HG03135 (cell line): Measurements from ENCODE around the gene KLHL14.
"Not testable (repeated sequence)": the region's sequence is repeated elsewhere in the genome, so short reads cannot be mapped to it uniquely, and the experiment has no call there.

Source experiments
- ATAC-seq: cut with Tn5 transposase; IDR thresholded peaks from one replicate; pipeline ENCODE4 v1.9.1; 2021; ENCODE audit warnings: mild to moderate bottlenecking, moderate library complexity; ENCODE audit not compliant: unreplicated experiment

The KLHL14 gene, protein sequence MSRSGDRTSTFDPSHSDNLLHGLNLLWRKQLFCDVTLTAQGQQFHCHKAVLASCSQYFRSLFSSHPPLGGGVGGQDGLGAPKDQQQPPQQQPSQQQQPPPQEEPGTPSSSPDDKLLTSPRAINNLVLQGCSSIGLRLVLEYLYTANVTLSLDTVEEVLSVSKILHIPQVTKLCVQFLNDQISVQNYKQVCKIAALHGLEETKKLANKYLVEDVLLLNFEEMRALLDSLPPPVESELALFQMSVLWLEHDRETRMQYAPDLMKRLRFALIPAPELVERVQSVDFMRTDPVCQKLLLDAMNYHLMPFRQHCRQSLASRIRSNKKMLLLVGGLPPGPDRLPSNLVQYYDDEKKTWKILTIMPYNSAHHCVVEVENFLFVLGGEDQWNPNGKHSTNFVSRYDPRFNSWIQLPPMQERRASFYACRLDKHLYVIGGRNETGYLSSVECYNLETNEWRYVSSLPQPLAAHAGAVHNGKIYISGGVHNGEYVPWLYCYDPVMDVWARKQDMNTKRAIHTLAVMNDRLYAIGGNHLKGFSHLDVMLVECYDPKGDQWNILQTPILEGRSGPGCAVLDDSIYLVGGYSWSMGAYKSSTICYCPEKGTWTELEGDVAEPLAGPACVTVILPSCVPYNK

DNA sequence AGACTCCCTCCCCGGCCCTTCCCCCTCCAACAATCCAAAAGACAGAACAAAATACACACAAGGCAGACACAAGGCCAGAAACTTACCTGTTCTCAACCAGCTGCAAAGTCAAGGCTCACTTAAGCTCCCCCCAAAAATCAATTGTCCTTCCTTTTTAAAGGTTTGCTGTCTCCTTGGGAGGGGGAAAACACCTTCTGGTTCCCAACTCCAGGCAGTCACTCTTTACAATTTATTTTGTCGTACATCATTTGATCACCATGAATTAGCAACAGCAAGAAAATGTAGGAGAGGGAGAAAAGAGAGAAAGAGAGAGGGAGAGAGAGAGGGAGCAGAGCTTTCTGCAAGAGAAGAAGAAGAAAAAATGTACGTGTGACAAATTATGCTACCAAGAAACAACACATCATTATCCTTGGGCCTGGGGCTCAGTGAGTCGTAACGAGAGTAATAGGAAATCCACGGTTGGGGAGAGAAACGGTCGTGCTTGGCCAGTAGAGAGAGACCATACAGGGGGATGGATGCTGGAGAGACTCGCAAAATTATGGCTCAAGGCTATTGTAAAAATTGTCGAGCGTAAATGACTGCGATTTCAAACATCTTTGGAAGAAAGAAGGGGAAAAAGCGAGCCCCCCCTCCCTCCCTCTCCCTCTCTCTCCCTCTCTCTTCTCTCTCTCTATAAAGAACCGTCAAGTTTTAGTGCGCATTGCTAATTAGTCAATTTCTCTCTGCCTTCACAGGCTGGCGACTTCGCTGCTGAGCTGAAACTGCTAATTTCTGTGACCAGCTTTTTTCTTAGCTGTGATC is at the start of gene KLHL14:
TSS of gene KLHL14 (minus strand) at position 443 of the 801 bp plus-strand sequence. CDS start 2,432 bp downstream, outside the sequence.
- no peak for ATAC-seq

DNA sequence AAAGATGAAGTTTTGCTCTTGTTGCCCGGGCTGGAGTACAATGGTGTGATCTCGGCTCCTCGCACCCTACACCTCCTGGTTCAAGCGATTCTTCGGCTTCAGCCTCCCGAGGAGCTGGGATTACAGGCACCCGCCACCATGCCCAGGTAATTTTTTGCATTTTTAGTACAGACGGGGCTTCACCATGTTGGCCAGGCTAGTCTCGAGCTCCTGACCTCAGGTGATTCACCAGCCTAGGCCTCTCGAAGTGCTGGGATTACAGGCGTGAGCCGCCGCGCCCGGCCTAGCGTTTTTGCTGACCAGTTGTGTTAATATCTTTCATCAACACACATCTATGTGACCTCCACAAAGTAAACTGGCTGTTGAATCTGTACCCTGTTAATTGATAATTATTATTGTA is 49.4 kb upstream of the KLHL14 start:
- ATAC-seq: no peak

DNA sequence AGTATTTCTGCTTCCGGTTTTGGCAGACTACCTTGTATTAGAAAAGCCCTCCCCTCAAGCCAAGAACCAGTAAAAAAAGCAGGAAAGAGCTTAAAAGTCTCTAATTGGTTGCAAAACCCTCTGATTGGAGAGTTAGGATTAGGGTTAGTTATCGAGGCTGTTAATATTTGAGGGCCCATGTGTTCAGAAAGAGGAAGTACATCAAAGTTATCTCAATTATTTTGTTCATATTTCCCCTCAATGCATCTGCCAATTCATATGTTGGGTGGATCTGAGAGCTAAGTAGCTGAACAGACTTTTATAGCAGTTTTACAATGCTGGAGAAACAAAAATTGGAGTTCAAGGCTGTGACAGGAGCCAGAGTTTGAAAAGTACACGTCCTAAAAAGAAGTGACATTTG is 43.1 kb upstream of the KLHL14 start:
- no peak for ATAC-seq

DNA sequence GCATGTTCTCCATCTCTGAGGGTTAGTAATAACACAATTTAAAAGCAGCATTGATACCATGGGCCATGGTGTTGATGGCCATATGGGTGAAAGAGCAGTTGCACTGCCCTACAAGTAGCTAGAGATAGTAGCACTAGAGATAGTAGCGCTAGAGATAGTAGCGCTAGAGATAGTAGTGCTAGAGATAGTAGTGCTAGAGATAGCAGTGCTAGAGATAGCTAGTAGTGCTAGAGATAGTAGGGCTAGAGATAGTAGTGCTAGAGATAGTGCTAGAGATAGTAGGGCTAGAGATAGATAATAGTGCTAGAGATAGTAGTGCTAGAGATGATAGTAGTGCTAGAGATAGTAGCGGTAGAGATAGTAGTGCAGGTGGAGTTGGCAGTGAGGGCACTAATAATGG is 39.5 kb upstream of the KLHL14 start:
- no peak for ATAC-seq

DNA sequence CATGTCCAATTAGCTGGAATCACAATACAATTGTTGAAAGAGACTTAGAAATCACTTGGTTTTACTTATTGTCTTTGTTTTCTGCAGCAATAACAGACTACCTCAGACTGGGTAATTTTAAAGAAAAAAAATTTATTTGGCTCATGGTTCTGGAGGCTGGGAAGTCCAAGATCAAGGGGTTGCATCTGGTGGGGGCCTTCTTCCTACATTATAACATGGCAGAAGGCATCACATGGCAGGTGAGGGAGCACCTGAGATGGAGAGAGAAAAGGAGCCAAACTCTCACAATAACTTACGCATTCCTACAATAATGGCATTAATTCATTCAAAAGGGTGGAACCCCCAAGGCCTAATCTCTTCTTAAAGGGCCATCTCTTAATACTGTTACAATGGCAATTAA is 37.5 kb upstream of the KLHL14 start:
- ATAC-seq: no peak

DNA sequence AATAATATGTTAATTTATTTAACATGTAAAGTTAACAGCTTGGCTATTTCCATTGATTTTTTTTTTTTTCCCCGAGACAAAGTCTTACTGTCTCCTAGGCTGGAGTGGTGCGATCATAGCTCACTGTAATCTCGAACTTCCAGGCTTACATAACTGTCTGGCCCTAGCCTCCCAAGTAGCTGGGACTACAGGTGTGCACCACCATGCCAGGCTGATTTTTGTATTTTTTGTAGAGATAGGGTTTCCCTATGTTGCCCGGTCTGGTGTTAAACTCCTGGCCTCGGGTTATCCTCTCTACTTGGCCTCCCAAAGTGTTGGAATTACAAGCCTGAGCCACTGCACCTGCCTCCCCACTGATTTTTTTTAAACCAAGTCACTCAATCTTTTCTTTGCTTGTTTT is 32.5 kb upstream of the KLHL14 start:
- ATAC-seq: no peak

DNA sequence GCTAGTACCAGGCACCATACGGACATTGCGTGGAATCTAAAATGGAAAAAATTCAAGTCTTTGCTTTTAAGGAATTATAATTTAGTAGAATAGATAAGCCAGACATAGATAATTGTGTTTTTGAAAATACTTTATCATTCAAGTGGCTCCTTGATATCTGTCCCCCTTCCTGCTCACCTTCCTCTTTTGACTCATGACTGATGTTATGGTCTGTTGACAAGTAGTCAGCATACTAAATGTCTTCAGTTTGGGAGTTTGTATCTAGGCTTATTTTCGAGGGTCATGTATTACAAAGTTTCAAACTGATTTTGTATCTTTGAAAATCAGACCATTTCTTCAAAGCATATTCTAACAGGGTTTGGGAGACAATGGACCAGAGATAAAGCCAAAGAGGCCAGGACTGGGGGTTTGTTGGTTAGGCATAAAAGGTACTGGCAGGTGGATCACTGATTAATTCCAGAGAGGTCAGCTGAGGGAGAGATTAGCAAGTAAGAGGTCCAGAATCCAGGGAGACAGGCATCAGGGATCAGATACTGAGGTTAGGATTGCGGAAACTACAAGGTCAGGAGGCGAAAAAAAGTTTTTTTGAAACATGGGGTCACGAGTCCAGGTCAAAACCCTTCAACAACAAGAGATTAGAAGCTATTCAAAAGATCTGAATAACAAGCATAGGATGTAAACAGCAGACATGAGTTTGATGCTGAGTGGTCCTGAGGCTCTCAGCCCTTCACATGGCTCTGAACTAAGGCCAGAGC is 31.5 kb upstream of the KLHL14 start:
- ATAC-seq: no peak

DNA sequence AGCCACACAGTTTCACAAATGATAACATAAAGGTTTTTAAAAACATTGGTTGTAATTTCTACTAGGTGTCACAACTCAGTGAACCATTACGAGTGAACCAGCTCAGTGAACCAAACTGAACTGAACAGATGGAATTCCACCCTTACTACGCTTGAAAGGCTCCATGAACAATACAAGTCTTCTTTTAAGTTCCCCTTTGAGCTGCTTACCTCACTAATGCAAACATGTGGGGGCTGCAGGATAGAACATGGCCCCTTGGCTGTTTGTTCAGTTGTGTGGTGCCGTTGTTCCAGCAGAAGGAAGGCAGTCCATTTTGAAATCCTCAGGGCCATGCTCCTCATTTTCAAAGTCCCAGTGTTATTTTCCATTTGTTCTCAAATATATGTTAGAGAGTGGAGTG is 30.7 kb upstream of the KLHL14 start:
- ATAC-seq: peak; percentile 89

DNA sequence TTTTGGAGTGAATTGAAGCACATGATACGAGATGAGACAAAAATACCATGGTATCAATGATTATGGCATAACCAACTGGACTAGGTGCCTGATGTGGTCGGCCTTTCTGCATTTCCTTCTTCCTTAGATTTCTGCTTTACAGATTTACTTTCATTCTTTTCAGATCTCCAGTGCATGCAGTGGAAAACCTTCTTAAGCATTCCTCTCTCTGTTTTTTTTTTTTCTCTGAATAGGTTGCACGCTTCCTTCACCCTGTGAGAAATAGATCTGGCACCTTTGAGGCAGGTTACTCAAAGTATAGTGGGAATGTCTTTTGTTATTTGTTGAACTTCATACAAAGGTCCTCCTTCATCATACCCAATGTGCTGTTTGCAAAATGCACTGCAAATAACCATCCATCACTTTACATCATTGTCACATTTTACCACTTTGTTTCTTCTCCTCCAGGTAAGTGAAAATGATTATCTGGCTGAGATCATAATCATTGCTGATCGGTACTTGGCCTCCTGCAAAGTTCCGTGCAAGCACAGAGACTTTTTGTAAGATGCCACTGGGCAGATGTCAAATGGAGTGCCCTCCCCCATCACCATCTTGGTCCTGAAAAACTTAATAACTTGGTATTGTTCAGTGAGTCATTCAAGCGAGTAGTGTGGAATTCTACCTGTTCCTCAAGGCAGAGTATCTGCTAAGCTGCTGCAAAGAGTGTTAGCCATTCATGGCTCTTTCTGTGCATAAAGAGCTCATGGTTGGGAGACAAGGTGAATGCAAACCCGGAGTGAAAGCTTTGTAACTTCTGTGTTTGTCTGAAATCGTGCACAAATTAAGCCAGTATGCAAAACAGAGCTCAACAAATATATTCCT is 30.0 kb upstream of the KLHL14 start:
- ATAC-seq: peak; percentile 60

DNA sequence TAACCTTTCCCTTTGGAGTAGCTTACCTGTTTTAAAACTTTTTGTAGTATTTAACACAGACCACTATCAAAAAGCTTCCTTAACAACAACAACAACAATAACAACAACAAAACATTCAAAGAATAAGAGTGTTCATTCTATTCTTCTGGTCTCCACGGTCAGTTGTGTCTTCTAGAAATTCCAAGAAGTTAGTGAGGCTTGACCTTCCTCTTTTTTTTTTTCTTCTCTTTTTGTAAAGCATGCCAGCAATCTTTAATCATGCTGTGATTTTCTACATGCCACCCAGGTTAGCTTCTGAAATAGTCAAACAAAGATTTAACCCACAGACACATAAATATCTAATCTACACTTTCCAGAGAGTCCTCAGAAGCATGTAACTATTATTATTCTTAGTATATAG is 28.4 kb upstream of the KLHL14 start:
- ATAC-seq: no peak

DNA sequence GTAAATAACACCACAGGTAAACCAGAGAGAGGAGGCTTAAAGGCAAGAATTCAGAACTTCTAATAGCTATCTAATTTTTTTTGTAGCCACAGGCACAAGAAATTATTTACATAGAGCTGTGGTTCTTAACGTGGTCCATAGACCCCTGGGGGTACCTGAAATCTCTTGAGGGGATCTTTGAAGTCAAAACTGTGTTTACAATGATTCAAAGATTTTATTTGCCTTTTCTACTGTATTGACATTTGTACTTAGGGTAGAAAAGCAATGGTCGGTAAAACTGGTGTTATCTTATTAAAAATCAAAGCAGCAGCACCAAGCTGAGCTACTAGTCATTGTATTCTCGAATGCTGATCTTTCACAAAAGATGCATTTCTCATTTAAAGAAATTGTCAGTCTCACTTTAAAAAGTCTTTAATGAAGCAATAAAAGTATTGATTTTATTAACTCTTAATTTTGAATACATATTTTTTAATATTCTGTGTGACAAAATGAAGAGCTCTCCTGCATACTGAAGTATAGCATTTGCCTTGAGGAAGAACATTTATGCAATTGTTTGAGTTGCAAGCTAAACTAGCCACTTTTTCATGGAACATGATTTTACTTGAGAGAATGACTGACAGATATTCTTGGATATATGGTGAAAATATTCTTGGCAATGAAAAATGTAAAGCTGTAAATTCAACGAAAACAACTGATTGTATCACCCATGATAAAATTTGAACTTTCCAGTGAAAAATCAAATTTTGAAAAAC is 25.6 kb upstream of the KLHL14 start:
- ATAC-seq: no peak

DNA sequence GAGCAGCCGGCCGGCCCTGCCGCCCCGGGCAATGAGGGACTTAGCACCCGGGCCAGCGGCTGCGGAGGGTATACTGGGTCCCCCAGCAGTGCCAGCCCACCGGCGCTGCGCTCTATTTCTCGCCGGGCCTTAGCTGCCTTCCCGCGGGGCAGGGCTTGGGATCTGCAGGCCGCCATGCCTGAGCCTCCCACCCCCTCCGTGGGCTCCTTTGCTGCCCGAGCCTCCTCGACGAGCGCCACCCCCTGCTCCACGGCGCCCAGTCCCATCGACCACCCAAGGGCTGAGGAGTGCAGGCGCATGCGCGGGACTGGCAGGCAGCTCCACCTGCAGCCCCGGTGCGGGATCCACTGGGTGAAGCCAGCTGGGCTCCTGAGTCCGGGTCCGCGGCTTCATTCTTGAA is 21.8 kb upstream of the KLHL14 start:
- not testable (repeated sequence) for ATAC-seq

DNA sequence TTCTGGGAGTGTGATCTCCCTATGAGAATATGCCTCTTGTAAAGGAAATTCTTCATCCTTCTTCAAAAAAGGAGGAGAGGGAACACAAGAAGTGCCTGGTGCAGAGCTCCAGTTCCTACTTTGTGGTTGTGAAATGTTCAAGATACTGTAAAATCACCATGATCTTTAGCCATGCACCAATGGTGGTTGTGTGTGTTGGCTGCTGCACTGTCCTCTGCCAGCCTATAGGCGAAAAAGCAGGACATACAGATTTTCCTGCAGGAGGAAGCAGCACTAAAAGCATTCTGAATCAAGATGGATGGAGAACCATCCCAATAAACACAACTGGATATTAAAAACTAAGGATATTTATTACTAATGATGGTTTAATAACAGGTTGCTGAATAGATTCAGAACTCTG is 6.2 kb upstream of the KLHL14 start:
- no peak for ATAC-seq

DNA sequence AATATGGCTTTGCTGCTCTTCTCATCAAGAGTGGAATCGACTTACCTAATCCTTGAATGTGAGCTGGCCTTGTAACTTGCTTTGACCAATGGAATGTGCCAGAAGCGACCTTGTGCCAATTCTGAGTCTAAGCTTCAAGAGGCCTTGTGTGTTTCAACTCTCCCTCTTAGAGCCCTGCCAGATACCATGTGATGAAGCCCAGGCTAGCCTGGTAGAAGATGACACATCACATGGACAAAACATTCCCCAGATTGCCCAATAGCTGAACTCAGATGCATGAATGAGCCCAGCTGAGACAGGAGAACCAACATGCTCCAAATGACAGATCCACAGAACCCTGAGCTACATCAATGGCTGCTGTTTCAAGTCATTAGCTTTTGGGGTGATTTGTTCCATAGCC is 4.2 kb upstream of the KLHL14 start:
- no peak for ATAC-seq

DNA sequence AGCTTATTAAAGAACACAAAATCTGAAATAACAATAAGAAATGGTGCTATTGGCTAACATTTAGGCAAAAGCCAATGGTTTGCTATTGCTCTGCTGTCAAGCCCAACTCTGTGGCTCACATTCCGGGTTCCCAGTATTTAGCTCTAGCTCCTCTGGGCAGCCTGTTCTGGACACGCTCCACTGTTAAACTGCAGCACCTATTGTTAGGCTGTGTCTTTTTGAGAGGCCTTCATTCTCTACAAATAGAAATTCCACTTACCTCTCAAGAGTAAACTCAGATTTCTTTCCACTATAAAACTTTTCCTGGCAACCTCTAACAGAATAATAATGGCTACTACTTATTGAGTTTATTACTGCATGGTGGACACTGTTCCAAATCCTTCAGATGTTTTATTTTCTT is 3.7 kb upstream of the KLHL14 start:
- no peak for ATAC-seq

DNA sequence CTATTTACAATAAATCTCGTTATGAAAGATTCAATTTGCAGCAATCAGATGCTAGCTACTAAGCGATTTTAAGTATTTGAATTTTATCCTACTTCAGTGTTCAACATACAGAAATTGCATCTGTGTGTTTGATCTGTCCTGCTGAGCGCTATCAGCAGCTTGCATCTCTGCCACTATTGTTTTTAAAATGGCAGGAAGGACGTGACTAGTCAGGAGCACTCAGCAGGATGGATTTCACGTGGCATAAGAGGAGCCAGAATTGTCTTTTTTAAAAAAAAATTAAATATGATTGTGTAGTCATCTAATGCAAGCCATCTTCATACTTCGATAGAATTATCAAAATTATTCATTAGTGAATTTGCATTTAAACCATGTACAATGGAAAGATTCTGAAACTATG is 2.8 kb upstream of the KLHL14 start:
- ATAC-seq: no peak

DNA sequence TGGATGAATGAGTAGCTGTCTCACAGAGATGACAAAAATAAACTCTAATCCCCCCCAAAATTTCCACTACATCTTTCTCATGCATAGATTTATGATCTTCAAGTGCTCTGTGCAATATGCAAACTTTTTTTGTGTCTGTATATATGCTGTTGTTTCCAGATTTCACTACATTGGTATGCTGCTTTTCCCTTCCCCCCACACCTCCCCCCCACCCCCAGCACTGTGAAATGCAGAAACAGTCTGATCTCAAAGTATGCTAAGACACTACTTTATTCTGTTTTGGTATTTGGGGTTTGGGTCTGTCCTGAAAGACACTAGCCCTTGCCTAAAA is 524 bp upstream of the KLHL14 start:
- ATAC-seq: no peak

DNA sequence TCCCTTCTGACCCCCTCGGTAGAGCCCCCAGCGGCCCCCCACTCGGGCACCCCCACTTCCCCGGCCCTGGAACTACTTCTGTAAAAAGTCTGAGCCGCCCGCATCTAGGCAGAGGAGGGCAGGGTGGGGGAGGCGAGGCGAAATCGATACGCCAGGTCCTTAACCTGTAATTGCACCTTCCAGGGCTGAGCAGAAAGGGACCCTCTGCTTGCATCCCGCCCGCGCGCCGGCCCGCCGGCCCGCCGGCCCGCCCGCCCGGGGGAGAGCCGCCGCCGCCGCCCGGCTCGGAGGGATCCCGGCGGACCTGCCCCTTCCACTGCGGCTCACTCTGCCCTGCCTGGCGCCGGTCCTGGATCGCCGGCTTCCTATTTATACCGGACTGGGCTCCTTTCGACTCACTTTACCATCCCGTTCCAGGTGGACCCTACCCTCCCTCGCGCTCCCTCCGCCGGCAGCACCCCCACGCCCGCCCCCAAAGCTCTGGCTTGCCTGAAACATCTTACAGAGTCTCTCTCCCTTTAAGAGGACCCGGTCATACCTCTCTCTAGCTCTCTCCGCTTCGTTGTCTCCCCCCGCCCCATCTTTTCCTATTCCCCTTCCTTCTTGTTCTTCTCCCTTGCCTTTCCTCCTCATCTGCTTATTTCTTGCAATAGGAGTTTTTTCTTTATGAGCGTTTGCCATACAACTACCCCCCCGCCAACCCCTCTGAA is 797 bp downstream of the KLHL14 start:
- ATAC-seq: no peak

DNA sequence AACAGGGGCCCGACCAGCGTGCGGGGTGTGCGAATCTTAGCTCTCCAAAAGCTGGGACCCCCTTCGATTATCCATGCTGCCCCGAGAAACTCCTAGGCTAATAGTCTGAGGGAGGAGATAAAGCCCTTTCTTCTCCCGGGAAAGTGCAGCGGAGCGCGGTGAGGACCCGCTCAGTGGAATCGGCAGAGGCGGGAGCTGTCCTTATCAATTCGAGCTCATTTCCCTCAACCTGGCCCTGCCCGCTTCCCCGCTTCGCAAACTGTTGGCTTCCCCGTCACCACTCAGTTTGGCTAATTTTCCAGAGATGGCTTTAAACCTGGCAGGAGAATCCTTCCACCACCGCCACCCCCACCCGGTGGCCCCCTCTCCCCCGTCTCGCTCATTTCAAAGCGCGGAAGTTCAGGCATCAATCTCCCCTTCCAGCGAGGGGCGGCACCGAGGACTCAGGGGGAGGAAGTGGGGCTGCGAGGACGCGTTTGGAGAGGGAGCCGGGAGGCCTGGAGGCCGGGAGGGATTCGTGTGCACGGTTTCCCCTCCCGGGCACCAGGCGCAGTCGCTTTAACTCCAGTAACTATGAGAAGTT is 1.6 kb downstream of the KLHL14 start:
- ATAC-seq: no peak
